ENCODE data around the gene FCF1. TPM values are rescaled to one million over a fixed set of nuclear protein-coding genes. Genes with fewer than 3 reads are reported as not detected.

FCF1 gene
- total and polyA plus RNA-seq, 9 of the 15 experiments (the other 6 are each of a cell fraction or from before 2014, with no cell fraction given): 6.8 to 91.9 (median 40.0) TPM

- H3K4me1 ChIP-seq (replicated peaks in 1 of 2; ENCODE audit: control insufficient read depth in 2 of 2, insufficient read depth in 2 of 2, low read length in 2 of 2): no peaks in the 10 kb centered on the region
- H3K36me3 ChIP-seq (ENCODE audit: control insufficient read depth, insufficient read depth, low read length): peaks cover 69% of the 10 kb centered on the region
- in situ Hi-C loops (cut with MboI): no loop called here
- no peaks in the 10 kb centered on the region for H3K27me3 ChIP-seq (ENCODE audit: control insufficient read depth in 2 of 2, insufficient read depth in 2 of 2, low read length in 2 of 2)
- H4K20me1 ChIP-seq (replicated peaks; ENCODE audit: control insufficient read depth, insufficient read depth, low read length): no peaks in the 10 kb centered on the region
- no peak overlapping the region for H2AFZ ChIP-seq (ENCODE audit: low read depth, low read length)
- no peaks in the 10 kb centered on the region for H3K9me3 ChIP-seq (replicated peaks; ENCODE audit: control insufficient read depth, insufficient read depth, low read depth, low read length)
- no peak overlapping the region for H3K27ac ChIP-seq (ENCODE audit: extremely low read depth, low read depth, low read length)
- intact Hi-C loops (cut with micrococcal nuclease): no loop called here
- POLR2A ChIA-PET: interaction anchor here (0.8 to 1.1 kb wide), 2 partner anchors 14 to 22 kb away, joined by 3 read pairs; partner anchors contain the start of gene YLPM1
- H3K9ac ChIP-seq (ENCODE audit: insufficient read depth in 1 of 2, low read depth in 2 of 2, low read length in 2 of 2): no peak overlapping the region
- no peak for ATAC-seq
- WGBS (ENCODE audit: insufficient coverage, low coverage, missing lambda C conversion rate): 0% methylated on average over 1 of the region's 1 CpG
- CTCF ChIA-PET (ENCODE audit: low intra/inter-chr PET ratio): no interaction called here
- H3K4me3 ChIP-seq: no peak overlapping the region
- no peak for FAIRE-seq
- H3K9me1 ChIP-seq (ENCODE audit: control insufficient read depth, insufficient read depth, low read length): no peaks in the 10 kb centered on the region
- BruUV-seq (replicated peaks): no TSS peak
- no peak overlapping the region for H3K4me2 ChIP-seq (ENCODE audit: insufficient read depth, low read length)
- DNase-seq (ENCODE audit: extremely low read depth in 1 of 4, low spot score in 3 of 4): no peak
- peaks cover 5% of the 10 kb centered on the region; the same call in 2 of the 3 replicates for H3K79me2 ChIP-seq (ENCODE audit: control insufficient read depth, insufficient read depth, low read length)
- no peak for TF ChIP-seq DLX4 (CRISPR knock-in tag; IDR thresholded peaks at IDR 0.05)
- TF ChIP-seq HDGF (IDR thresholded peaks at IDR 0.05): no peak
- no peak for TF ChIP-seq SAFB (IDR thresholded peaks at IDR 0.05; ENCODE audit: borderline replicate concordance, low read depth, low read length)
These were observed 72.2 kb downstream of the FCF1 start for GRCh38 chr14:74785056-74785613.

GRCh38 chr14:74786796-74787315 lies 73.9 kb downstream of the FCF1 start:
- FAIRE-seq (no peak), DNase-seq (ENCODE audit: extremely low read depth in 1 of 4, low spot score in 3 of 4) (no peak), ATAC-seq (no peak)
- H3K9me3 ChIP-seq (replicated peaks; ENCODE audit: control insufficient read depth, insufficient read depth, low read depth, low read length): no peaks in the 10 kb centered on the region
- intact Hi-C loops (cut with micrococcal nuclease) (no loop called here), in situ Hi-C loops (cut with MboI) (no loop called here)
- H2AFZ ChIP-seq (ENCODE audit: low read depth, low read length): no peak overlapping the region
- WGBS (ENCODE audit: insufficient coverage, low coverage, missing lambda C conversion rate): 100% methylated on average over 2 of the region's 2 CpGs
- BruUV-seq (replicated peaks): no TSS peak
- H3K27me3 ChIP-seq (ENCODE audit: control insufficient read depth in 2 of 2, insufficient read depth in 2 of 2, low read length in 2 of 2): no peaks in the 10 kb centered on the region
- ChIA-PET CTCF (ENCODE audit: low intra/inter-chr PET ratio) (no interaction called here), POLR2A (interaction anchor here (0.7 kb wide), 1 partner anchor 24 kb away, joined by 4 read pairs; the partner anchor contains the start of gene YLPM1)
- no peaks in the 10 kb centered on the region for H3K9me1 ChIP-seq (ENCODE audit: control insufficient read depth, insufficient read depth, low read length)
- H3K79me2 ChIP-seq (ENCODE audit: control insufficient read depth, insufficient read depth, low read length): peaks cover 13% of the 10 kb centered on the region
- no peak overlapping the region for H3K27ac ChIP-seq (ENCODE audit: extremely low read depth, low read depth, low read length)
- no peak overlapping the region for H3K4me3 ChIP-seq
- H3K4me1 ChIP-seq (replicated peaks in 1 of 2; ENCODE audit: control insufficient read depth in 2 of 2, insufficient read depth in 2 of 2, low read length in 2 of 2): no peaks in the 10 kb centered on the region
- H3K9ac ChIP-seq (ENCODE audit: insufficient read depth in 1 of 2, low read depth in 2 of 2, low read length in 2 of 2): no peak overlapping the region
- peaks cover 53% of the 10 kb centered on the region for H3K36me3 ChIP-seq (ENCODE audit: control insufficient read depth, insufficient read depth, low read length)
- TF ChIP-seq C11orf30 (IDR thresholded peaks at IDR 0.05; ENCODE audit: low read depth): peak; percentile 57
- TF ChIP-seq ZNF316 (IDR thresholded peaks at IDR 0.05): peak; percentile 76
- no peak for TF ChIP-seq CTCF (IDR thresholded peaks at IDR 0.05 in 2 of 3, conservative IDR thresholded peaks at IDR 0.05 in 1 of 3; ENCODE audit: insufficient read depth in 2 of 3, low read depth in 1 of 3, low read length in 3 of 3)
- no peak for TF ChIP-seq HOXB6 (CRISPR knock-in tag; IDR thresholded peaks at IDR 0.05; ENCODE audit: borderline replicate concordance)
- no peak for TF ChIP-seq MBD2 (IDR thresholded peaks at IDR 0.05; ENCODE audit: borderline replicate concordance, low read depth)
- no peak overlapping the region for H3K4me2 ChIP-seq (ENCODE audit: insufficient read depth, low read length)
- no peaks in the 10 kb centered on the region for H4K20me1 ChIP-seq (replicated peaks; ENCODE audit: control insufficient read depth, insufficient read depth, low read length)
